WTC11 (cell line): ENCODE data around the gene LDHB.

ENCODE experiments used
- CTCF ChIP-seq: fragments of 200-600 bp; IDR thresholded peaks from 2 replicates; pipeline ENCODE4 v1.8.0; 2022; ENCODE audit warnings: antibody characterized with exemption
- E2F5 ChIP-seq: sonication (generic); formaldehyde crosslinking; IDR thresholded peaks from 2 replicates; pipeline ENCODE4 v1.8.1; 2022; ENCODE audit warnings: mild to moderate bottlenecking, moderate library complexity, missing genetic modification reagents
- ELF4 ChIP-seq: sonication (generic); formaldehyde crosslinking; IDR thresholded peaks from 2 replicates; pipeline ENCODE4 v1.8.1; 2022; ENCODE audit warnings: low read depth, mild to moderate bottlenecking, moderate library complexity, missing genetic modification reagents
- HMGA2 ChIP-seq: fragments of 250-450 bp; sonication (Bioruptor Pico); IDR thresholded peaks from 2 replicates; pipeline ENCODE4 v1.4.0; 2021; ENCODE audit warnings: mild to moderate bottlenecking, moderate library complexity
- HMGXB4 ChIP-seq: sonication (generic); formaldehyde crosslinking; IDR thresholded peaks from 2 replicates; pipeline ENCODE4 v1.8.1; 2023; ENCODE audit warnings: mild to moderate bottlenecking, moderate library complexity, missing genetic modification reagents
- IRF1 ChIP-seq: sonication (generic); formaldehyde crosslinking; IDR thresholded peaks from 2 replicates; pipeline ENCODE4 v1.8.0; 2023; ENCODE audit warnings: missing genetic modification reagents
- NFYB ChIP-seq: sonication (generic); formaldehyde crosslinking; conservative IDR thresholded peaks from 2 replicates; pipeline ENCODE4 v1.8.0; 2022; ENCODE audit warnings: low read depth, missing genetic modification reagents
- TCF7 ChIP-seq: sonication (generic); formaldehyde crosslinking; IDR thresholded peaks from 2 replicates; pipeline ENCODE4 v1.8.0; 2022; ENCODE audit warnings: mild to moderate bottlenecking, low read depth, missing genetic modification reagents, moderate library complexity
- USF1 ChIP-seq: sonication (generic); formaldehyde crosslinking; IDR thresholded peaks from 2 replicates; pipeline ENCODE4 v1.8.0; 2022; ENCODE audit warnings: mild to moderate bottlenecking, missing genetic modification reagents
- ZBTB21 ChIP-seq: sonication (generic); formaldehyde crosslinking; IDR thresholded peaks from 2 replicates; pipeline ENCODE4 v1.8.1; 2023; ENCODE audit warnings: mild to moderate bottlenecking, missing genetic modification reagents, borderline replicate concordance
- ZBTB43 ChIP-seq: sonication (generic); formaldehyde crosslinking; IDR thresholded peaks from 2 replicates; pipeline ENCODE4 v1.8.1; 2023; ENCODE audit warnings: mild to moderate bottlenecking, missing genetic modification reagents
- ZNF416 ChIP-seq: fragments of 250-450 bp; sonication (Bioruptor Pico); IDR thresholded peaks from 2 replicates; pipeline ENCODE4 v1.9.0; 2021; ENCODE audit warnings: mild to moderate bottlenecking, inconsistent platforms
- ZSCAN18 ChIP-seq: fragments of 250-450 bp; sonication (Bioruptor Pico); IDR thresholded peaks from 2 replicates; pipeline ENCODE4 v2.1.2; 2022; ENCODE audit warnings: mild to moderate bottlenecking, moderate library complexity

- TF ChIP-seq CTCF (no peak), E2F5 (CRISPR knock-in tag) (no peak), HMGXB4 (CRISPR knock-in tag) (no peak), TCF7 (no peak), ZNF416 (CRISPR knock-in tag) (no peak), IRF1 (CRISPR knock-in tag) (no peak), HMGA2 (no peak), NFYB (CRISPR knock-in tag) (no peak), ZBTB21 (CRISPR knock-in tag) (no peak), USF1 (CRISPR knock-in tag) (no peak), ELF4 (no peak), ZSCAN18 (no peak), ZBTB43 (CRISPR knock-in tag) (no peak)
These were observed 29.7 kb downstream of the LDHB start for GRCh38 chr12:21627924-21628323.
